ENCODE data around the gene AGAP9.
"Not testable (repeated sequence)": the region's sequence is repeated elsewhere in the genome, so short reads cannot be mapped to it uniquely, and the experiment has no call there.

- TF ChIP-seq CTCF (IDR thresholded peaks at IDR 0.05; ENCODE audit: low read depth, low read length); POLR2A (IDR thresholded peaks at IDR 0.05; ENCODE audit: extremely low read depth, insufficient read length); MYC (IDR thresholded peaks at IDR 0.05; ENCODE audit: low read depth, low read length): not testable (repeated sequence)
Observed at GRCh38 chr10:47482367-47482766, 41.1 kb downstream of the AGAP9 start.

All from NB4 (cell line).